AG10803 (cell line): ENCODE data around the gene CTNS.

Experiments
- DNase-seq: peaks from one replicate; pipeline ENCODE4 v3.0.0; 2010; ENCODE audit warnings: low read depth
- H3K4me3 ChIP-seq: 2 replicates; pipeline ENCODE4 v1.5.1; 2011; ENCODE audit warnings: mild to moderate bottlenecking, low read length, control low read depth
- CTCF ChIP-seq: conservative IDR thresholded peaks from 2 replicates; pipeline ENCODE4 v1.5.1; 2011; ENCODE audit warnings: mild to moderate bottlenecking, low read length, control low read depth, inconsistent platforms

The CTNS gene

DNA sequence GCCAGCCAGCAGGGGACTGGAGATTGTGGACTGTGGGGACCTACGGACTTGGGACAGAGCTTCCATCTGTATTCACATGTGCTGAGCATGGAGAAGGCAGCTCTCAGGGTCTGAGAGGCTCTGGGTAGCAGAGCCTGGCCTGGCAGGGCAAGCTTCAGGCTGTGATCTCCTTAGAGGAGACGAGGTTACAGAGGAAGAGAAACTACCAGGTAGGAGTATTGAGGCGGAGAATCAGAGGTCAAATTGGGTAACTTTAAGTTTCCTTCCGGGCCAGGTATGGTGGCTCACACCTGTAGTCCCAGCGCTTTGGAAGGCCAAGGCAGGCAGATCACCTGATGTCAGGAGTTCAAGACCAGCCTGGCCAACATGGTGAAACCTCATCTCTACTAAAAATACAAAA lies 8.8 kb downstream of the CTNS start:
- no peak for TF ChIP-seq CTCF
- H3K4me3 ChIP-seq: no peak overlapping the region
- DNase-seq: no peak

DNA sequence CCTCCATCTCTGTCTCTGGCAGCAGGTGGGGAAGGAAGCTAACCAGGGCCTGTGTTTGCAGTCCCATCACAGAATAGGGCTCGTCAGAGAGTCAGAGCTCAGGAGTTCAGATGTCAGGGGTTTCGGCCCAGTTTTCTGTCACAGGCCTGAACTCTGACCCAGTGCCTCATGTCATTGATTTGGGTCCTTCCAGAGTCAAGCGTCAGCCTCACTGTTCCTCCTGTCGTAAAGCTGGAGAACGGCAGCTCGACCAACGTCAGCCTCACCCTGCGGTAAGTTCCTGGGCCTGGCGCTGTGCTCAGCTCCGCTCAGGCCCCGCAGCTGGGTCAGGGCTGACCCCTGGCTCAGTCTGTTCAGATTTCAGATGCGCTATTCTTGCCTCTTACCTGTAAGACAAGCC lies 10.7 kb downstream of the CTNS start:
- TF ChIP-seq CTCF: no peak
- no peak for DNase-seq
- H3K4me3 ChIP-seq: no peak overlapping the region

- peak; percentile 74 for DNase-seq
- TF ChIP-seq CTCF: peak; percentile 67
- no peak overlapping the region for H3K4me3 ChIP-seq
These were observed 11.4 kb downstream of the CTNS start for GRCh38 chr17:3647769-3648555.

- DNase-seq: no peak
- TF ChIP-seq CTCF: no peak
- H3K4me3 ChIP-seq: no peak overlapping the region
These were observed 19.2 kb downstream of the CTNS start for GRCh38 chr17:3655766-3656165.

- no peak for DNase-seq
- H3K4me3 ChIP-seq: no peak overlapping the region
- no peak for TF ChIP-seq CTCF
These were observed 19.8 kb downstream of the CTNS start for GRCh38 chr17:3656353-3656752.

DNA sequence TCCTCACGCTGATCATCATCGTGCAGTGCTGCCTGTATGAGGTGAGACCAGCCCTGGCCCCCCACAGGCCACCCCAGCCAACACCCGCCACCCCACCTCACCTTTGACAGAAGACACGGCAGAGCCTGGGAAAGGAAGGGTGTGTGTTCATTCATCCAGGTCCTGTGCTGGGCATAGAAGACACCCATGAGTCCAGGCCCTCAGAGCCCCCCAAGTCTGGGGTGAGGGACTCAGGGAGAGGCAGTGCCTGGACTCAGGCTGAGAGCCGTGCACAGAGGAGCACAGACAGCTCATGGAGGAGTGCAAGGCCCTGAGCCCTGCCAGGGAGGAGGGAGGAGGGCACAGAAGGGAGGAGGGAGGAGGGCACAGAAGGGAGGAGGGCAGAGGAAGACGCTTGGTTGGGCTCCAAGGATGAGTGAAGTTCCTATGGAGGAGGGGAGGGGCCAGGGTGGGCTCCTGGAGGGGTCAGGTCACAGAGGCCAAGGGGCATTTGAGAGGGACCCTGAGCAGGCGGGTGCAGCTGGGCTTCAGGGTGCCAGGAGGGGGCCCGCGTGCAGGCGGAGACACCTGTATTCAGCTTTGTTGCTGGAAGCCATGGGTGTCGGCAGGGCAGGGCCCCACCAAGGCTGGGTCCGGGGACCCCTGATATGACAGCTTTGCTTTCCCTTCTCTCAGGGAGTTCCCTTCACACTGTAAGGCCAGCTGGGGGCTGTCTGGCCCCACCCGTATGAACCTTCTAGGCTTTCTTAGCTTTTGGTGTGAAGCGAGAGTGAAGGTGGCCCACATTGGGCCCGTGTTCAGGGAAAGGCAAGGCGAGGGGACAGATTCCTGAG lies 20.4 kb downstream of the CTNS start:
- H3K4me3 ChIP-seq: no peak overlapping the region
- TF ChIP-seq CTCF: no peak
- DNase-seq: no peak

GRCh38 chr17:3657588-3657869 lies 21.0 kb downstream of the CTNS start:
- no peak for DNase-seq
- H3K4me3 ChIP-seq: no peak overlapping the region
- TF ChIP-seq CTCF: no peak
